ENCODE results near the gene SYNE1. TPM values are rescaled to one million over a fixed set of nuclear protein-coding genes. Genes with fewer than 3 reads are reported as not detected.

Gene SYNE1
- total and polyA plus RNA-seq, 2 of the 8 experiments (the other 6 are each of a cell fraction or from before 2014, with no cell fraction given) = 2.8 to 5.5 TPM

- TF ChIP-seq CHD7 (IDR thresholded peaks at IDR 0.05; ENCODE audit: insufficient replicate concordance, low read length) (no peak), GTF2F1 (IDR thresholded peaks at IDR 0.05; ENCODE audit: borderline replicate concordance, low read depth, low read length) (no peak), TAF7 (optimal IDR thresholded peaks at IDR 0.05; ENCODE audit: borderline replicate concordance, low read depth, low read length) (no peak)
These were observed 257.7 kb downstream of the SYNE1 start (continued) for GRCh38 chr6:152379423-152379822.

Measured in H1 (cell line).